ENCODE measurements around the gene TRIP10.

GRCh38 chr19:6765738-6766356 is 26.4 kb downstream of the TRIP10 start:
- TF ChIP-seq EP300 (IDR thresholded peaks at IDR 0.05; ENCODE audit: low read depth in 2 of 2, low read length in 2 of 2): no peak
- TF ChIP-seq EP300 (CRISPR knock-in tag; IDR thresholded peaks at IDR 0.05; ENCODE audit: borderline replicate concordance): no peak
- no peak for TF ChIP-seq MXD1 (CRISPR knock-in tag; IDR thresholded peaks at IDR 0.05)
- no peak for TF ChIP-seq SP1 (IDR thresholded peaks at IDR 0.05)
- no peak for TF ChIP-seq SP1 (CRISPR knock-in tag; IDR thresholded peaks at IDR 0.05)
- no peak for TF ChIP-seq JUND (CRISPR knock-in tag; IDR thresholded peaks at IDR 0.05)
- no peak for TF ChIP-seq BCL3 (CRISPR knock-in tag; IDR thresholded peaks at IDR 0.05)
- TF ChIP-seq MYC (CRISPR knock-in tag; IDR thresholded peaks at IDR 0.05; ENCODE audit: borderline replicate concordance): no peak
- TF ChIP-seq KLF11 (CRISPR knock-in tag; IDR thresholded peaks at IDR 0.05): no peak
- no peak for TF ChIP-seq JUNB (CRISPR knock-in tag; IDR thresholded peaks at IDR 0.05; ENCODE audit: borderline replicate concordance)
- no peak for TF ChIP-seq ZNF337 (CRISPR knock-in tag; IDR thresholded peaks at IDR 0.05; ENCODE audit: borderline replicate concordance, low read depth)
- no peak for TF ChIP-seq POLR2AphosphoS5 (IDR thresholded peaks at IDR 0.05; ENCODE audit: low read depth, low read length)
- no peak for TF ChIP-seq GLI4 (CRISPR knock-in tag; IDR thresholded peaks at IDR 0.05; ENCODE audit: borderline replicate concordance)
- no peak for TF ChIP-seq CTCF (CRISPR knock-in tag; IDR thresholded peaks at IDR 0.05)
- TF ChIP-seq MAZ (IDR thresholded peaks at IDR 0.05; ENCODE audit: borderline replicate concordance, low read depth, low read length): no peak
- no peak for TF ChIP-seq MAZ (CRISPR knock-in tag; IDR thresholded peaks at IDR 0.05; ENCODE audit: low read depth)

All from HepG2 (cell line).